Loucy (cell line): ENCODE measurements around the gene GTPBP4.

Experiments used
- CTCF ChIP-seq: fragments of 200-600 bp; sonication (generic); conservative IDR thresholded peaks from 2 replicates; pipeline ENCODE4 v1.5.1; 2014; ENCODE audit warnings: mild to moderate bottlenecking, antibody characterized with exemption, low read length
- EZH2phosphoT487 ChIP-seq: fragments of 200-600 bp; IDR thresholded peaks from 2 replicates; pipeline ENCODE4 v1.6.1; 2018; ENCODE audit warnings: antibody characterized with exemption, mild to moderate bottlenecking, moderate library complexity, borderline replicate concordance

- TF ChIP-seq CTCF (no peak), EZH2phosphoT487 (no peak)
Observed at GRCh38 chr10:1040133-1040532, 51.9 kb downstream of the GTPBP4 start.
